Measurements from ENCODE around the gene GNG2.

DNA sequence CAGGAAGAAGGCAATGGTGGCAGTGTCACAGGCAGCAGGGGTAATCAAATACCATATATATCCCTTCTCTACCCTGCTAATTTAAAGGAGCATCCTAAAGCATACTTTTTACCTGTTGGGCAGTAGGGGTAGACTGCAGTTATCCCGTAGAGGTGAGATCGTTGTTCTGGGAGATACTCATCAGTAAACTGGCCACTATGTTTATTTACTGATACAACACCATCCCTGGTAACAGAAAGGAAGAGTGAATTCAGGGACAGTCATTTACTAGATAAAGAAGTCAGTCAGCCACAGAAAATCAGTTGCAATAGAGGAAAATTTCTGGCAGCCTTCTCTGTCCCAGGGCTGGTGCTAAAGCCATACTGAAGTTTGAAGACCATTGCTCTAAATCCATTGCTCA is 145.2 kb downstream of the GNG2 start:
- no peak for TF ChIP-seq POLR2A (IDR thresholded peaks at IDR 0.05)
- TF ChIP-seq, protein P1, sequence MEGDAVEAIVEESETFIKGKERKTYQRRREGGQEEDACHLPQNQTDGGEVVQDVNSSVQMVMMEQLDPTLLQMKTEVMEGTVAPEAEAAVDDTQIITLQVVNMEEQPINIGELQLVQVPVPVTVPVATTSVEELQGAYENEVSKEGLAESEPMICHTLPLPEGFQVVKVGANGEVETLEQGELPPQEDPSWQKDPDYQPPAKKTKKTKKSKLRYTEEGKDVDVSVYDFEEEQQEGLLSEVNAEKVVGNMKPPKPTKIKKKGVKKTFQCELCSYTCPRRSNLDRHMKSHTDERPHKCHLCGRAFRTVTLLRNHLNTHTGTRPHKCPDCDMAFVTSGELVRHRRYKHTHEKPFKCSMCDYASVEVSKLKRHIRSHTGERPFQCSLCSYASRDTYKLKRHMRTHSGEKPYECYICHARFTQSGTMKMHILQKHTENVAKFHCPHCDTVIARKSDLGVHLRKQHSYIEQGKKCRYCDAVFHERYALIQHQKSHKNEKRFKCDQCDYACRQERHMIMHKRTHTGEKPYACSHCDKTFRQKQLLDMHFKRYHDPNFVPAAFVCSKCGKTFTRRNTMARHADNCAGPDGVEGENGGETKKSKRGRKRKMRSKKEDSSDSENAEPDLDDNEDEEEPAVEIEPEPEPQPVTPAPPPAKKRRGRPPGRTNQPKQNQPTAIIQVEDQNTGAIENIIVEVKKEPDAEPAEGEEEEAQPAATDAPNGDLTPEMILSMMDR (IDR thresholded peaks at IDR 0.05): no peak

All from transverse colon (tissue), 3 donors.